Astrocyte of the cerebellum (primary cell): ENCODE data around the gene CUL2.

Experiments used
- DNase-seq: peaks from one replicate; pipeline ENCODE4 v3.0.0-alpha.2; 2011; ENCODE audit warnings: low read depth
- H3K4me3 ChIP-seq: 2 replicates; pipeline ENCODE4 v1.5.1; 2011; ENCODE audit warnings: mild to moderate bottlenecking, low read depth, low read length, moderate library complexity
- in situ Hi-C: cut with HindIII; loops from 2 replicates; pipeline ENCODE4 v1.10.0; 2017; ENCODE audit warnings: low sequenced_read_pairs
- TF ChIP-seq, protein P1 (sequence below): IDR thresholded peaks from 2 replicates; pipeline ENCODE4 v1.5.1; 2012; ENCODE audit warnings: low read length, low read depth, moderate library complexity, mild to moderate bottlenecking; ENCODE audit errors: missing control alignments

Gene CUL2

DNA sequence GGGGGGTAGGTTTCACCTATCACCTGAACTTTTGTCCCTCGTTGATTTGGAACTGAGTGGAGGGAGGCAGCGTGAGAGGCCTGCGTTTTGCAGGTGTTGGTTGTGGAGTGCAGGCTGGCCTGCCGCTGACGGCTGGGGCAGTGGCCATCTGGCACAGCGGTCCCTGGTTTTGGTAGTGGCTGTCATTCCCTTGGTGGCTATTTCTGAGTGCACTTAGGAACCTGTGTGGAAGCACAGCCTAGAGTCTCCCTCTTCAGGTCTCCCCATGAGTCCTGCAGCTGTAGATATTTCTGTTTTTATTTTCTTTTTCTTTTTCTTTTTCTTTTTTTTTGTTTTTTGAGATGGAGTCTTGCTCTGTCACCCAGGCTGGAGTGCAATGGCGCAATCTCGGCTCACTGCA is 129.2 kb downstream of the CUL2 start:
- DNase-seq, result no peak
- TF ChIP-seq, protein P1, sequence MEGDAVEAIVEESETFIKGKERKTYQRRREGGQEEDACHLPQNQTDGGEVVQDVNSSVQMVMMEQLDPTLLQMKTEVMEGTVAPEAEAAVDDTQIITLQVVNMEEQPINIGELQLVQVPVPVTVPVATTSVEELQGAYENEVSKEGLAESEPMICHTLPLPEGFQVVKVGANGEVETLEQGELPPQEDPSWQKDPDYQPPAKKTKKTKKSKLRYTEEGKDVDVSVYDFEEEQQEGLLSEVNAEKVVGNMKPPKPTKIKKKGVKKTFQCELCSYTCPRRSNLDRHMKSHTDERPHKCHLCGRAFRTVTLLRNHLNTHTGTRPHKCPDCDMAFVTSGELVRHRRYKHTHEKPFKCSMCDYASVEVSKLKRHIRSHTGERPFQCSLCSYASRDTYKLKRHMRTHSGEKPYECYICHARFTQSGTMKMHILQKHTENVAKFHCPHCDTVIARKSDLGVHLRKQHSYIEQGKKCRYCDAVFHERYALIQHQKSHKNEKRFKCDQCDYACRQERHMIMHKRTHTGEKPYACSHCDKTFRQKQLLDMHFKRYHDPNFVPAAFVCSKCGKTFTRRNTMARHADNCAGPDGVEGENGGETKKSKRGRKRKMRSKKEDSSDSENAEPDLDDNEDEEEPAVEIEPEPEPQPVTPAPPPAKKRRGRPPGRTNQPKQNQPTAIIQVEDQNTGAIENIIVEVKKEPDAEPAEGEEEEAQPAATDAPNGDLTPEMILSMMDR, result peak; percentile 38
- H3K4me3 ChIP-seq, result no peak overlapping the region
- in situ Hi-C loops, result no loop called here

DNA sequence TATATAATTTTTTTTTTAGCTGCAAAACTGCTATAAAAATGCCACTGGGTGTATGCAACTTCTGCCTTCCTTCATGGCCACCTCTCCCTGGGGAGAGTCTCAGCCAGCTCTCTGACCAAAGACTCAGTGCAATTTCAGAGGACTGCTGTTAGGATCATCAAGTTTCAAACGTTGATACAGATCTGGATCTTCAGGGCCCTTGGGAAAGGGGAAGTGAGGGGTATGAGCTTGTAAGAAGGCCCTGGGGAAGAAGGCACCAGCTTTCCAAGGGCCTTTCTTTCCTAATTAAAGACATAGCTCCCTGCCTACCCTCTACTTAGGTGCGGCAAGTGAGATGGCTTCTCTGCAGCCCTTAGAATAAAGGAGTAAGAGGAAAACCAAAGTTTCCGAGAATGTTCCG is 130.4 kb downstream of the CUL2 start:
- in situ Hi-C loops, result no loop called here
- TF ChIP-seq, protein P1, result no peak
- no peak for DNase-seq

DNA sequence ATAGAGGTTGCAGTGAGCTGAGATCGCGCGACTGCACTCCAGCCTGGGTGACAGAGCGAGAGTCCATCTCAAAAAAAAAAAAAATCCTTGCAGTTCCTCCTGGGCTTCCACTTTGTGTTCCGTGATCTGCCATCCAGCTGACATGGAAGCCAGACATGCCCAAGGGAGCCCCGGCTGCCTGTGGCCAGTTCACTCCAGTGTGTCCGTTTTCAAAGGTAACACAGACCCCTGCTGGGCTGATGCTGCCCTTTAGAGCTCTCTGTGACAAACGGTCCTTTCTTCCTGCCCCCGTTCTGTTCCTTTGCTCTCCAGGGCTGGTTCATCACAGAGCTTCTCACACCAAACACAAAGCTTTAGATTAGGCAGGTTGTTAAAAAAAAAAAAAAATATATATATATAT is 130.8 kb downstream of the CUL2 start:
- H3K4me3 ChIP-seq, result no peak overlapping the region
- TF ChIP-seq, protein P1, result no peak
- in situ Hi-C loops, result no loop called here
- no peak for DNase-seq

More for the DNA sequence above, 130.4 kb downstream of the CUL2 start:
- no peak overlapping the region for H3K4me3 ChIP-seq
